Duodenal mucosa (tissue), 2 donors: ENCODE data around the gene TSN.

ENCODE experiments used
- H3K27ac ChIP-seq: one replicate; pipeline ENCODE4 v1.7.0; 2013; ENCODE audit warnings: low read depth, low read length
- H3K27me3 ChIP-seq, 2 donors: one replicate each; pipeline ENCODE4 v1.7.0; 2013; ENCODE audit warnings: low read length in 2 of 2, control low read depth in 1 of 2; ENCODE audit not compliant: insufficient read depth in 2 of 2, control insufficient read depth in 1 of 2
- H3K36me3 ChIP-seq, 2 donors: one replicate each; pipeline ENCODE4 v1.7.0; 2013; ENCODE audit warnings: low read length in 2 of 2, control low read depth in 1 of 2; ENCODE audit not compliant: insufficient read depth in 2 of 2, control insufficient read depth in 1 of 2
- H3K4me1 ChIP-seq, 2 donors: one replicate each; pipeline ENCODE4 v1.7.0; 2013; ENCODE audit warnings: low read length in 2 of 2, control low read depth in 1 of 2; ENCODE audit not compliant: insufficient read depth in 2 of 2, control insufficient read depth in 1 of 2
- H3K4me3 ChIP-seq, 2 donors: one replicate each; pipeline ENCODE4 v1.7.0; 2013; ENCODE audit warnings: low read length in 2 of 2, low read depth in 1 of 2
- H3K9ac ChIP-seq, 2 donors: one replicate each; pipeline ENCODE4 v1.7.0; 2013; ENCODE audit warnings: low read length in 2 of 2, low read depth in 1 of 2
- H3K9me3 ChIP-seq, 2 donors: one replicate each; pipeline ENCODE4 v1.7.0; 2013; ENCODE audit warnings: low read length in 2 of 2, control low read depth in 1 of 2; ENCODE audit not compliant: control insufficient read depth in 1 of 2

Gene TSN

DNA sequence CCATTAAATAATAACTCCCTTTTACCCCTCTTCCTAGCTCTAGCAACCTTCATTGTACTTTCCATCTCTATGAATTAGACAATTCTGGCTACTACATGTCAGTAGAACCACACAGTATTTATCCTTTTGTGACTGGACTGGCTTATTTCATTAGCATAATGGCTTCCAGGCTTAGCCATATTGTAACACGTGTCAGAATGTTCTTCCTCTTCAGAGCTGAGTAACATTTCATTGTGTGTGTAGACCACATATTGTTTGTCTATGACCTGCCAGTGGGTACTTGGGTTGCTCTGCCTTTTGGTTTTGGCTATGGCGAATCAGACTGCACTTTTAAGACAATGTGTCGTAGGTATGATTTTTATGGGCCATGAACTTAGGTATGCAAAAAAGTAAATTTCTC is 20.9 kb downstream of the TSN start:
- H3K4me1 ChIP-seq, result peaks cover 19 to 26% of the 10 kb centered on the region in 2 donors
- H3K4me3 ChIP-seq, result no peak overlapping the region
- H3K9me3 ChIP-seq, result no peaks in the 10 kb centered on the region
- H3K27me3 ChIP-seq, result no peaks in the 10 kb centered on the region
- no peaks in the 10 kb centered on the region for H3K36me3 ChIP-seq
- H3K9ac ChIP-seq, result no peak overlapping the region
- no peak overlapping the region for H3K27ac ChIP-seq

DNA sequence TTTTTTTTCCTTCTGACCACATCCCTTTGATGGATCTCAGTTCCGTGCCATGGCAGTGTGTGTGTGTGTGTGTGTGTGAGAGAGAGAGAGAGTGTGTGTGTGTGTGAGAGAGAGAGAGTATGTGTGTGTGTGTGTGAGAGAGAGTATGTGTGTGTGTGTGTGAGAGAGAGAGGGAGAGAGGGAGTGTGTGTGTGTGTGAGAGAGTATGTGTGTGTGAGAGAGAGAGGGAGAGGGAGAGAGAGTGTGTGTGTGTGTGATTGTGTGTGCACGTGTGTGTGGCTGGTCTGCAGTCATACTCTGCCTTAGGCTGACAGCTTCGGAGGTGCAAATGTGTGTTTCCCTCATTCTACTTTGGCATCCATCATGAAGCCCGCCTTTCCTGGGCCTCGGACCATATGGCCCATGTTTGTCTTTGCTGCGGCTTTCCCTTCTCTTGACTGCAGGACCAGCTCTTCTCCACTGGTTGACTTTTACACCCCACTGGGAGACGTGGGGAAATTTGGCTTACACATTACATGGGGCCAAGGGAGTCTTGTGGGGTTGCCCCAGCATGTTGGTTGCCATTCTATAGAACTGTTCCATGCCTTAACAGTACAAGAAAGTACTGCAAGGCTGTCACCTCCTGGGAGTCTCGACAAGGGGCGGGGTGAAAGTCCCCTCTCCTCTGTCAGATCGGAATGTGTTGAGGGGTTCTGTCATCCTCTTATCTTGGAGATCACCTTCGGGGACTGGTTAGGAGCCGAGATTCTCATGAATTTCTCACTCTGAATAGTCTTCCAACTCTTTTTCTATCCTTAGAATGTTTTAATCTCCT is 21.6 kb downstream of the TSN start:
- Histone ChIP-seq H3K27me3 (no peaks in the 10 kb centered on the region), H3K9me3 (no peaks in the 10 kb centered on the region), H3K36me3 (no peaks in the 10 kb centered on the region), H3K4me1 (peaks cover 19 to 24% of the 10 kb centered on the region in 2 donors), H3K4me3 (no peak overlapping the region), H3K27ac (no peak overlapping the region), H3K9ac (no peak overlapping the region)

DNA sequence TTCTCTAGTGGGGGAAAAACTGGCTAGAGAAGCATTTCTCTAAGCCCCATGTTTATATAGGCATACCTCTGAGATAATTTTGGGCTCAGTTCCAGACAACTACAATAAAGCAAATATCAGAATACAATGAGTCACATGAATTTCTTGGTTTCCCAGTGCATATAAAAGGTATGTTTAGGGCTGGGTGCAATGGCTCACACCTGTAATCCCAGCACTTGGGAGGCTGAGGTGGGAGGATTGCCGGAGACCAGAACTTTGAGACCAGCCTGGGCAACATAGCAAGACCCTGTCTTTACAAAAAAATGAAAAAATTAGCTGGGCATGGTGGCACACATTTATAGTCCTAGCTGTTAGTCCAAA is 22.2 kb downstream of the TSN start:
- no peaks in the 10 kb centered on the region for H3K27me3 ChIP-seq
- H3K4me3 ChIP-seq, result no peak overlapping the region
- no peak overlapping the region for H3K27ac ChIP-seq
- H3K9me3 ChIP-seq, result no peaks in the 10 kb centered on the region
- no peaks in the 10 kb centered on the region for H3K36me3 ChIP-seq
- H3K9ac ChIP-seq, result no peak overlapping the region
- peaks cover 19% of the 10 kb centered on the region in 2 donors for H3K4me1 ChIP-seq

DNA sequence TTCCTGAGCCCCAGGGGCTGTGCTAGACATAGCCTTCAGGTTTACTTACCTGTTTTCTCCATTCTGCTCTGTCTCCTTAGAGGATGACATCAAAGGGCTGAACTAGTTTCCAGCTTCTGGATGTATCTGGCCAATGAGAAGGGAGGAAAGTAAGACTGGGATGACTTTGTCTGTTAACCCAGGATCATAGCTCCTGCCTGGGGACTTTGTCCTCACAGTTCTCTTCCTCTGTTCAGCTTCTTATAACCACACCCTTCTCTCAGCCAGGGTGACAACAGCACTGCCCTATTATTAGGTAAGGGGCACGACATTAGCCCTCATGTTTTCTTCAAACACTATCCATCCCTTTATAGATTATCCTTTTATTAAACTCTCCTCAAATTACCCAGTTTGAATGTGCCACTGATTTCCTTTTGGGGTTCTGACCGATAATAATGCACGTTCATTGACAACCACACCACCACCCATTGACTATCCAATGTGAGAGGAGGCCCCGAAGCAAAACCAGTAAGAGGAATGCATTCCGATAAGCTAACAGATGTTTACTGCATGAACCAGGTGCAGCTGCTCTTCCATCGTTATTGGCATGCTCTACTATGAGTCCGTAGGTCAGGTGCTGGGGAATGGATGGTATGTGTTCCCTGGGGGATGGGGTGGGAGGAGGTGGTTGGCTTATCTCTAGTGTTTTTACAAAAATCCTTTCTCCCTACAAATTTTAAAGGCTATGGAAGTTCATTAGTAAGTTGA is 23.5 kb downstream of the TSN start:
- peak overlapping the region; percentile 23 to 35 for H3K4me3 ChIP-seq
- no peak overlapping the region for H3K9ac ChIP-seq
- no peak overlapping the region for H3K27ac ChIP-seq
- H3K9me3 ChIP-seq, result no peaks in the 10 kb centered on the region
- no peaks in the 10 kb centered on the region for H3K27me3 ChIP-seq
- no peaks in the 10 kb centered on the region for H3K36me3 ChIP-seq
- H3K4me1 ChIP-seq, result peaks cover 16 to 19% of the 10 kb centered on the region in 2 donors

DNA sequence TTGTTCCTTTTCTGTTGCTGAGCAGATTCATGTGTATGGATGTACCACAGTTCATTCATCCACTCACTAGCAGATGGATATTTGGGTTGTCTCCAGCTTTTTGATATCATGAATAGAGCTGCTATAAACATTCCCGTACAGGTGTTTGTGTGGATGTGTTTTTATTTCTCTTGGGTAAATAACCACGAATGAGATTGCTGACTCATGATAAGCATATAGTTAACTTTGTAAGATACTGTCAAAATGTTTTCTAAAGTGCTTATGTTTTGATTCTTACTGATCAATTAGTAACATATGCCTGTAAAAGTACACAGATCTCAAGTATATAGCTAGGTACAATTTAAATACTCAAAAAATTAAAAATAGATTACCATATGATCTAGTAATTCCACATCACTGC is 27.7 kb downstream of the TSN start:
- H3K9me3 ChIP-seq, result no peaks in the 10 kb centered on the region
- no peak overlapping the region for H3K9ac ChIP-seq
- no peak overlapping the region for H3K27ac ChIP-seq
- H3K27me3 ChIP-seq, result peaks cover 0 to 3% of the 10 kb centered on the region in 2 donors
- H3K36me3 ChIP-seq, result no peaks in the 10 kb centered on the region
- peaks cover 8 to 9% of the 10 kb centered on the region in 2 donors for H3K4me1 ChIP-seq
- no peak overlapping the region for H3K4me3 ChIP-seq

DNA sequence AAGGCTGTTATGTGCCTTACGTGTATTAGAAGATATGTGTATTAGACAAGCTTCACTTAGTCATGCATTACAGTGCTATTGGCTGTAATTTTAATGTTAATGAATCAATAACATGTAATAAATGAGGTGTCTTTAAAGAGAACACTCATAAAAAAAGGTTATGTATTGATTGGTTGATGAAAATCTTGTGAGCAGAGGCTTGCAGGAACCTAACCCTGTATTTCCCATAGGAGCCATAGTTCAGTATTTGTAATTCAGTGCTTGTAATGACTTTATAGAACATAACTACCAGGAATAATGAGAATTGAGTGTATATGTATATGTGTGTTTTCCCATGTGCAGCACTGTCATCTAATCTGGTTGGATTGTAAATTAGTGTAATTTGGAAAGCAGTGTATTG is 33.2 kb downstream of the TSN start:
- Histone ChIP-seq H3K9ac (no peak overlapping the region), H3K4me3 (no peak overlapping the region), H3K36me3 (no peaks in the 10 kb centered on the region), H3K27me3 (peaks cover 0 to 3% of the 10 kb centered on the region in 2 donors), H3K27ac (no peak overlapping the region), H3K4me1 (no peaks in the 10 kb centered on the region), H3K9me3 (no peaks in the 10 kb centered on the region)

DNA sequence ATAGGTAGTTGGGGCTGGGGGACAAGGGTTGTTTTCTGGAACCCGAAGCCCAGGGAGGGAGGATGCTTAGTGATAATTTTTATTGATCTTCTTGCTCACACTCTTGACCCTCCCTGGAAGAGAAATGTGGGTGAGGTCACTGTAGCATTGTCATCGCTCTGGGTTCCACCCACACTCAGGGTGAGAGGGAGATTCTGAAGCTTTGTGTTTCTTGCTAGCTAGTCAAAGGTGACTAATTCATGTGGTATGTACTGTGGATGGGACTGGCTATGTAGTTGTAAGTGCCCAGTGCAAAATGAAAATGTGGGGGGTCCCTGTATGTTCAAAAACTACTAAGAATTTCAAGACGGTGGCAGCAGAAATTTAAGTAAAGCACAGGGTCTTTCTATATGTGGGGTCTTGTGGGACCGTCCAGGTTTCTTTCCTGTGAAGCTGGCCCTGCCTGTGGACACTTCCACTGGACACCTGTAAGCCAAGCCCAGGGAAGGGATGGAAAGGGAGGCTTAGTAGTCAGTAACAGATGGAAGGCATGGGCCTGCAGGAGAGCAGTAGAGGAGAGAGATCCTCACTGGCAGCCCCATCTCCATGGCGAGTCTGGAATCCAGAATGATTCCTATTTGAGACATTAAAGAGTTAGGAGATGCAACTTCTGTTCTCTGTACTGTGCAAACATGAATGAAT is 35.0 kb downstream of the TSN start:
- Histone ChIP-seq H3K36me3 (no peaks in the 10 kb centered on the region), H3K27me3 (peaks cover 0 to 3% of the 10 kb centered on the region in 2 donors), H3K4me3 (no peak overlapping the region), H3K4me1 (no peaks in the 10 kb centered on the region), H3K9me3 (no peaks in the 10 kb centered on the region), H3K27ac (no peak overlapping the region), H3K9ac (no peak overlapping the region)

DNA sequence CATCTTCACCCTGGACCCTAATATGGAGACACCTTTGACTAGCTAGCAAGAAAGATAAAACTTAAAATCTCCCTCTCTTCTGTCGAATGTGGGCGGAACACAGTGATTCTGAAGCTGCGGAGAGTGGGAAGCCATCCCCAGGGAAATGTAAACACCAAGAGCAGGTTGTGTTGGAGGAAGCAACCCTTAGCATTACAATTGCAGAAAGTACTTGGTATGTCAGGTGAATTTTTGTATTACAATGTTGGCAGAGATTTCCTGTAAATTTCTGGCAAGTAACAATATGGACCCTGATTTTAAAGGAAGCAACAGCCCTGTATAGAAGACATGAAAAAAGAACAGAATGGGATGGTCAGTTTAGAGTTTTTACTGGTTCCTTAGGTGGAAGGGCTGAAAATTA is 35.8 kb downstream of the TSN start:
- no peaks in the 10 kb centered on the region for H3K4me1 ChIP-seq
- H3K9me3 ChIP-seq, result no peaks in the 10 kb centered on the region
- H3K27ac ChIP-seq, result no peak overlapping the region
- H3K9ac ChIP-seq, result no peak overlapping the region
- H3K36me3 ChIP-seq, result no peaks in the 10 kb centered on the region
- H3K27me3 ChIP-seq, result no peaks in the 10 kb centered on the region
- H3K4me3 ChIP-seq, result no peak overlapping the region

DNA sequence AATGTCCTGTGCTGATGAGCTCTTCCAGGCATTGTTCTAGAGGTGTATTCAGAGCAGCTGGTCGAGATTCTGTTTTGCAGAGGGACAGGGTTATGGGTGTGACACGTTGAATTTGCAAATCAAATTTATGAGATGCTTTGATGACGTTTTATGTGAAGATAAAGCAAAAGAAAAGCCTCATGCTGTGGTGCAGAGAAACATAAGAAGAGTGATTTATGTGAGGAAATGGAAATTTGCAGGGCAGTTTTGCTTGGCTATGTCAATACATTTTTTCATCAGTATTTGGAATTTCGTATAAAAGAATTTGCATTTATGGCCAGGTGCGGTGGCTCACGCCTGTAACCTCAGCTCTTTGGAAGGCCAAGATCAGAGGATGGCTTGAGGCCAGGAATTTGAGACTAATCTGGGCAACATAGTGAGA is 36.4 kb downstream of the TSN start:
- H3K36me3 ChIP-seq, result no peaks in the 10 kb centered on the region
- H3K9me3 ChIP-seq, result no peaks in the 10 kb centered on the region
- H3K4me1 ChIP-seq, result no peaks in the 10 kb centered on the region
- no peak overlapping the region for H3K27ac ChIP-seq
- no peaks in the 10 kb centered on the region for H3K27me3 ChIP-seq
- H3K9ac ChIP-seq, result no peak overlapping the region
- no peak overlapping the region for H3K4me3 ChIP-seq

DNA sequence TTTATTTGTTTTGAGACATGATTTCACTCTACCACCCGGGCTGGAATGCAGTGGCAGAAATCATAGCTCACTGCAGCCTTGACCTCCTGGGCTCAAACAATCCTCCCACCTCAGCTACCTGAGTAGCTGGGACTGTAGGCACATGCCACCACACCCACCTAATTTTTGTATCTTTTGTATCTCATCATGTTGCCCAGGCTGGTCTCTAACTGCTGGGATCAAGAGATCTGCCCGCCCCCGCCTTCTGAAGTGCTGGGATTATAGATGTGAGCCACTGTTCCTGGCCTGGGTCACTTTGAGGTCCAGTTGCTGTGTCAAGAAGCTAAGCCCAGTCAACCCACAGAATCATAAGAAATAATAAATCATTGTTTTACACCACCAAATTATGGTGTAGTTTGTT is 38.4 kb downstream of the TSN start:
- Histone ChIP-seq H3K36me3 (no peaks in the 10 kb centered on the region), H3K27me3 (no peaks in the 10 kb centered on the region), H3K9me3 (no peaks in the 10 kb centered on the region), H3K27ac (no peak overlapping the region), H3K4me3 (no peak overlapping the region), H3K9ac (no peak overlapping the region), H3K4me1 (no peaks in the 10 kb centered on the region)
